Caco-2 (cell line): Measurements from ENCODE around the gene PDE4D. TPM values are rescaled to one million over a fixed set of nuclear protein-coding genes. Genes with fewer than 3 reads are reported as not detected.

Source experiments
- BruUV-seq: library from RNA; stranded (reverse); fragments of 400-500 nt; replicated peaks from 2 replicates; lab custom pipeline; 2021; lab: Mats Ljungman, UMichigan
- CTCF ChIA-PET: fragments of 300-600 bp; sonication (Branson Sonifier 250); formaldehyde crosslinking; loops from one replicate; lab custom pipeline; 2022; ENCODE audit warnings: antibody characterized with exemption; lab: Charles Lee
- POLR2A ChIA-PET: fragments of 300-600 bp; sonication (Branson Sonifier 250); formaldehyde crosslinking; loops from one replicate; lab custom pipeline; 2022; ENCODE audit warnings: antibody characterized with exemption; lab: Charles Lee
- DNase-seq, 2 experiments: peaks; one replicate each; pipeline versions ENCODE4 v3.0.0 to v3.0.0-alpha.2; 2020 to 2022
- H3K27me3 ChIP-seq: replicated peaks from 2 replicates; pipeline ENCODE4 v1.6.0; 2011; ENCODE audit warnings: low read length; ENCODE audit not compliant: control insufficient read depth, insufficient read depth
- H3K36me3 ChIP-seq: 2 replicates; pipeline ENCODE4 v1.5.1; 2011; ENCODE audit warnings: low read length; ENCODE audit not compliant: control insufficient read depth, insufficient read depth
- H3K4me1 ChIP-seq: fragments of 250-450 bp; sonication (Bioruptor Pico); 2 replicates; pipeline ENCODE4 v1.5.1; 2020; ENCODE audit warnings: mild to moderate bottlenecking
- H3K4me3 ChIP-seq: 2 replicates; pipeline ENCODE4 v1.5.1; 2011; ENCODE audit warnings: low read depth, mild to moderate bottlenecking, control low read depth, low read length
- H3K9me3 ChIP-seq: fragments of 250-450 bp; sonication (Bioruptor Pico); 2 replicates; pipeline ENCODE4 v1.5.1; 2020; ENCODE audit warnings: mild to moderate bottlenecking, moderate library complexity
- H3K27ac Mint-ChIP-seq: one replicate; pipeline ENCODE4 v1.8.0; 2022; ENCODE audit warnings: mixed read lengths; ENCODE audit not compliant: unreplicated experiment
- H3K27me3 Mint-ChIP-seq: one replicate; pipeline ENCODE4 v1.8.0; 2022; ENCODE audit warnings: mixed read lengths; ENCODE audit not compliant: insufficient read depth, unreplicated experiment
- H3K36me3 Mint-ChIP-seq: one replicate; pipeline ENCODE4 v1.8.0; 2022; ENCODE audit warnings: mild to moderate bottlenecking, mixed read lengths; ENCODE audit not compliant: insufficient read depth, unreplicated experiment
- H3K4me1 Mint-ChIP-seq: one replicate; pipeline ENCODE4 v1.8.0; 2022; ENCODE audit warnings: low read depth, mixed read lengths; ENCODE audit not compliant: unreplicated experiment
- H3K4me3 Mint-ChIP-seq: one replicate; pipeline ENCODE4 v1.8.0; 2022; ENCODE audit warnings: mild to moderate bottlenecking, moderate library complexity, mixed read lengths; ENCODE audit not compliant: unreplicated experiment
- H3K9me3 Mint-ChIP-seq: one replicate; pipeline ENCODE4 v1.8.0; 2022; ENCODE audit warnings: mixed read lengths; ENCODE audit not compliant: unreplicated experiment
- CTCF ChIP-seq, 2 experiments: fragments of 200-600 bp in 1 of 2; IDR thresholded peaks; 1 replicate in 1 of 2; 2 replicates in 1 of 2; pipeline versions ENCODE4 v1.5.1 to v1.8.0; 2011 to 2022; ENCODE audit warnings: antibody characterized with exemption in 1 of 2, control low read depth in 1 of 2, inconsistent platforms in 1 of 2, low read depth in 1 of 2, low read length in 1 of 2, mild to moderate bottlenecking in 1 of 2, moderate library complexity in 1 of 2; ENCODE audit not compliant: insufficient read depth in 1 of 2, severe bottlenecking in 1 of 2, unreplicated experiment in 1 of 2
- intact Hi-C: fragments of 100-400 bp; cut with micrococcal nuclease; formaldehyde crosslinking; loops from one replicate; pipeline ENCODE4 v1.10.0; 2022; ENCODE audit not compliant: unreplicated experiment
- total RNA-seq: library from RNA; stranded (reverse); gene quantifications from 2 replicates; pipeline ENCODE4 v1.2.3, GENCODE V29; 2022

Gene PDE4D
- total RNA-seq, 1 experiment from 2014 or later, result 89.8 TPM

- Mint-ChIP-seq H3K9me3 (no peaks in the 10 kb centered on the region), H3K27ac (no peak overlapping the region), H3K36me3 (no peaks in the 10 kb centered on the region), H3K4me1 (no peaks in the 10 kb centered on the region), H3K4me3 (no peak overlapping the region), H3K27me3 (peaks cover 7% of the 10 kb centered on the region)
- no peak for DNase-seq
- ChIA-PET CTCF (interaction anchor here (0.6 kb wide), 1 partner anchor 65 kb away, joined by 4 read pairs; no protein-coding TSS in a partner anchor), POLR2A (interaction anchor here (0.5 kb wide), 1 partner anchor 1024 kb away, joined by 3 read pairs; no protein-coding TSS in a partner anchor)
- intact Hi-C loops, result no loop called here
- H3K4me3 ChIP-seq, result no peak overlapping the region
- H3K9me3 ChIP-seq, result no peaks in the 10 kb centered on the region
- H3K27me3 ChIP-seq, result no peaks in the 10 kb centered on the region
- no TSS peak for BruUV-seq
- H3K36me3 ChIP-seq, result no peaks in the 10 kb centered on the region
- TF ChIP-seq CTCF (IDR thresholded peaks at IDR 0.05; ENCODE audit: insufficient read depth in 1 of 2, low read depth in 1 of 2, low read length in 1 of 2, severe bottlenecking in 1 of 2, unreplicated experiment in 1 of 2), result no peak
- H3K4me1 ChIP-seq, result no peaks in the 10 kb centered on the region
These were observed 29.7 kb downstream of the PDE4D start for GRCh38 chr5:59863777-59864176.

- CTCF ChIA-PET, result no interaction called here
- no peak for TF ChIP-seq CTCF (IDR thresholded peaks at IDR 0.05; ENCODE audit: insufficient read depth in 1 of 2, low read depth in 1 of 2, low read length in 1 of 2, severe bottlenecking in 1 of 2, unreplicated experiment in 1 of 2)
These were observed 37.2 kb downstream of the PDE4D start for GRCh38 chr5:59856358-59856757.

GRCh38 chr5:59850766-59851165 lies 42.8 kb downstream of the PDE4D start:
- Mint-ChIP-seq H3K36me3 (no peaks in the 10 kb centered on the region), H3K4me3 (no peak overlapping the region), H3K27me3 (no peaks in the 10 kb centered on the region), H3K4me1 (peaks cover 5% of the 10 kb centered on the region), H3K27ac (no peak overlapping the region), H3K9me3 (peaks cover 9% of the 10 kb centered on the region)
- H3K36me3 ChIP-seq, result no peaks in the 10 kb centered on the region
- H3K27me3 ChIP-seq, result no peaks in the 10 kb centered on the region
- no TSS peak for BruUV-seq
- no peaks in the 10 kb centered on the region; the same call in 1 of the 2 replicates for H3K9me3 ChIP-seq
- intact Hi-C loops, result no loop called here
- DNase-seq, result no peak
- H3K4me3 ChIP-seq, result no peak overlapping the region
- CTCF ChIA-PET, result no interaction called here
- no peaks in the 10 kb centered on the region for H3K4me1 ChIP-seq
- POLR2A ChIA-PET, result no interaction called here
- TF ChIP-seq CTCF (IDR thresholded peaks at IDR 0.05; ENCODE audit: insufficient read depth in 1 of 2, low read depth in 1 of 2, low read length in 1 of 2, severe bottlenecking in 1 of 2, unreplicated experiment in 1 of 2), result no peak

More at GRCh38 chr5:59856358-59856757, 37.2 kb downstream of the PDE4D start:
- intact Hi-C loops, result no loop called here
- Mint-ChIP-seq H3K27me3 (peaks cover 6% of the 10 kb centered on the region), H3K36me3 (no peaks in the 10 kb centered on the region), H3K4me1 (peaks cover 5% of the 10 kb centered on the region), H3K9me3 (peaks cover 9% of the 10 kb centered on the region), H3K4me3 (no peak overlapping the region), H3K27ac (no peak overlapping the region)
- no peaks in the 10 kb centered on the region for H3K27me3 ChIP-seq
- POLR2A ChIA-PET, result no interaction called here
- BruUV-seq, result no TSS peak
- no peak for DNase-seq
- no peaks in the 10 kb centered on the region; the same call in 1 of the 2 replicates for H3K9me3 ChIP-seq
- H3K36me3 ChIP-seq, result no peaks in the 10 kb centered on the region
- no peak overlapping the region for H3K4me3 ChIP-seq
- H3K4me1 ChIP-seq, result no peaks in the 10 kb centered on the region
